Measurements from ENCODE around the gene CSNK1G1. TPM values are rescaled to one million over a fixed set of nuclear protein-coding genes. Genes with fewer than 3 reads are reported as not detected.

The CSNK1G1 gene
- total RNA-seq, 1 donor from 2014 or later, result 12.8 TPM

DNA sequence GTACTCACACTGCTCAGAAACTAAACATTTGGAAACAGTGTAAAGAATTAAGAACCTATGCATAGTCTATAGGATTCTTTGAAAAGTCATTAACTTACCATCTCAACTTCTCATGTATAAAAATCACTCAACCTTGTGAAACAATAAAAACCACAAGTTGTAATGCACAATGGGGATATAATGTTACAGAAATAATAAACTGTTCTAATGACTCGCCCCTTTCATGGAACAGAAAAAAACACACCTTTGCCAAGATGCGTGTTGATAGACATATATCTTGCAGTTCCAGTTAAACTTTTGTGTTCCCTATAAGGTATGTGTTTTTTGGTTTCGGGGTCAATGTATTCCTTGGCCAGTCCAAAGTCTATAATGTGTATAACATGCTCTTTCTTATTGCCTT is 142.3 kb downstream of the CSNK1G1 start:
- Histone ChIP-seq H3K27ac (no peak overlapping the region), H3K4me1 (no peaks in the 10 kb centered on the region), H3K4me3 (no peak overlapping the region), H3K27me3 (no peaks in the 10 kb centered on the region), H3K36me3 (peaks cover 0 to 16% of the 10 kb centered on the region in 2 donors), H3K9me3 (no peaks in the 10 kb centered on the region)
- intact Hi-C loops (cut with DNase I), result no loop called here
- TF ChIP-seq, protein P1, sequence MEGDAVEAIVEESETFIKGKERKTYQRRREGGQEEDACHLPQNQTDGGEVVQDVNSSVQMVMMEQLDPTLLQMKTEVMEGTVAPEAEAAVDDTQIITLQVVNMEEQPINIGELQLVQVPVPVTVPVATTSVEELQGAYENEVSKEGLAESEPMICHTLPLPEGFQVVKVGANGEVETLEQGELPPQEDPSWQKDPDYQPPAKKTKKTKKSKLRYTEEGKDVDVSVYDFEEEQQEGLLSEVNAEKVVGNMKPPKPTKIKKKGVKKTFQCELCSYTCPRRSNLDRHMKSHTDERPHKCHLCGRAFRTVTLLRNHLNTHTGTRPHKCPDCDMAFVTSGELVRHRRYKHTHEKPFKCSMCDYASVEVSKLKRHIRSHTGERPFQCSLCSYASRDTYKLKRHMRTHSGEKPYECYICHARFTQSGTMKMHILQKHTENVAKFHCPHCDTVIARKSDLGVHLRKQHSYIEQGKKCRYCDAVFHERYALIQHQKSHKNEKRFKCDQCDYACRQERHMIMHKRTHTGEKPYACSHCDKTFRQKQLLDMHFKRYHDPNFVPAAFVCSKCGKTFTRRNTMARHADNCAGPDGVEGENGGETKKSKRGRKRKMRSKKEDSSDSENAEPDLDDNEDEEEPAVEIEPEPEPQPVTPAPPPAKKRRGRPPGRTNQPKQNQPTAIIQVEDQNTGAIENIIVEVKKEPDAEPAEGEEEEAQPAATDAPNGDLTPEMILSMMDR (IDR thresholded peaks at IDR 0.05), result no peak
- no peak for TF ChIP-seq POLR2A (IDR thresholded peaks at IDR 0.05)
- TF ChIP-seq POLR2AphosphoS5 (IDR thresholded peaks at IDR 0.05; ENCODE audit: insufficient read depth in 1 of 2, low read depth in 1 of 2), result no peak
- no peak for DNase-seq (ENCODE audit: extremely low spot score in 2 of 2)

DNA sequence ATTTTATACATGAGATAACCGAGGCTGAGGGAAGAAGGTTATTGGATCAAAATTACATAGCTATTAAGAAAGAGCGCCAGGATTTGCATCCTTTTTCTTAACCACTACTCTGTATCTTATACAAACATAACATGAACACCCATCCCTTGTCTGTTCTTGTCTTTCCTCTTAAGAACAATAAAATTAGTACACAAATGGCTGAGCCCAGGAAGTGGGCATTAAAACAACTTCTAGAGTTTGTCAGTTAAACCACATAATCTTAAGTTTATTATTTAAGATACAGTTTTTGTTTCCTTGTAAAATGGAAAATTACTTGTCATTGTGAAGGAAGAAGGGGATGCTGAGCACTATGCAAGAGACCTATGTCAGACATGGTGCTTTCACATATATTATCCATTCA is 144.3 kb downstream of the CSNK1G1 start:
- no peak for DNase-seq (ENCODE audit: extremely low spot score in 2 of 2)
- Histone ChIP-seq H3K4me1 (no peaks in the 10 kb centered on the region), H3K4me3 (no peak overlapping the region), H3K27me3 (no peaks in the 10 kb centered on the region), H3K27ac (no peak overlapping the region), H3K9me3 (no peaks in the 10 kb centered on the region), H3K36me3 (peaks cover 0 to 16% of the 10 kb centered on the region in 2 donors)
- intact Hi-C loops (cut with DNase I), result no loop called here
- TF ChIP-seq POLR2A (IDR thresholded peaks at IDR 0.05) (no peak), POLR2AphosphoS5 (IDR thresholded peaks at IDR 0.05; ENCODE audit: insufficient read depth in 1 of 2, low read depth in 1 of 2) (no peak)
- TF ChIP-seq, protein P1 (IDR thresholded peaks at IDR 0.05), result no peak

DNA sequence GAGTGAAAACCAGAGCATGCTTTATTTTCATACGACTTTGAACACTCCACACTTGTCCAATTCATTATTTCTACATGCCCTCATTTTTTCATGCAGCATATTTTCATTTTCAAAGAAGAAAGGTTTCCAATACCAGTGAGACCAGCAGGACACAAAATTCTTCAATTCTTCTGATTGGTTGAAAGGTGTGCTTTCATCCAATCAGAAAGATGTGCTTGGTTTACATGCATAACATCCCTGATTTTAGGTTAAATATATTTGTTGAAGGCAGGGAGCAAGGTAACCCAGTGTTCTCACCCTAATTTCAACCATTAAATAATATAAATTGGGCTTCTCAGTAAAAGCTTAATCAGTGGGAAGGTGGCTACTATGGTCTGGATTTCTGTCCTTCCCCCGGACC is 145.6 kb downstream of the CSNK1G1 start:
- Histone ChIP-seq H3K4me3 (no peak overlapping the region), H3K36me3 (peaks cover 0 to 16% of the 10 kb centered on the region in 2 donors), H3K4me1 (no peaks in the 10 kb centered on the region), H3K9me3 (no peaks in the 10 kb centered on the region), H3K27ac (no peak overlapping the region), H3K27me3 (no peaks in the 10 kb centered on the region)
- intact Hi-C loops (cut with DNase I), result no loop called here
- TF ChIP-seq POLR2AphosphoS5 (IDR thresholded peaks at IDR 0.05; ENCODE audit: insufficient read depth in 1 of 2, low read depth in 1 of 2) (no peak), POLR2A (IDR thresholded peaks at IDR 0.05) (no peak)
- TF ChIP-seq, protein P1 (IDR thresholded peaks at IDR 0.05), result no peak
- DNase-seq (ENCODE audit: extremely low spot score in 2 of 2), result no peak

DNA sequence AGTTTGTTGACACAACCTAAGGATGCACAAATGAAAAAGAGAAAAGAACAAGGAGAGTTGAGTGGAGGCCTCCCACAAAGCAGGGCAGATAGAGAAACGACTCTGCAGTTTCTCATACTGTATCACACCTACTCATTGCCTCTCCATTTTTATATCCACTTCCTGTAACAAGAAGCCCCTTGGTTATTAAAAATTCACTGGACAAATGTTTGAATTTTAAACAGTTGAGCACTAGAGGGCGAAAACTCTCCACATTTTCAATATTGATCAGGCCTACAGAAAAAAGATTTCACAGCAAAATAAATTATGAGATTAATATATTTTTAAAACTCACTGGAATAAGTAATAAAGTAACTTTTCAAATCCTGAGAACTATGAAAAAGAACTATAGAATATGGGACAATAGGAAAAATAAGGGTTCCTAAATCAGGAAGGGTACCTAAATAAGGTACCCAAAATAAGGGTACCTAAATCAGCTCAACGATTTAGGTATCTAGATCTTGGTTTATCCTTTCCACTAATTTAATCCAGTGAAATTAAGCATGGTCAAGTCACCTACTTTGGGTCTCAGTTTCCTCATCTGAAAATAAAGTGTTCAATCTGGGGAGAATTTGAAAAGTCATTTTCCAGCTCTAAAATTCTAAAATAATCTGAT is 146.2 kb downstream of the CSNK1G1 start:
- no peak for DNase-seq (ENCODE audit: extremely low spot score in 2 of 2)
- TF ChIP-seq POLR2AphosphoS5 (IDR thresholded peaks at IDR 0.05; ENCODE audit: insufficient read depth in 1 of 2, low read depth in 1 of 2) (no peak), POLR2A (IDR thresholded peaks at IDR 0.05) (no peak)
- TF ChIP-seq, protein P1 (IDR thresholded peaks at IDR 0.05), result peak; percentile 4 to 29 (median 21)
- Histone ChIP-seq H3K36me3 (peaks cover 0 to 16% of the 10 kb centered on the region in 2 donors), H3K4me1 (no peaks in the 10 kb centered on the region), H3K27ac (no peak overlapping the region), H3K4me3 (no peak overlapping the region), H3K27me3 (no peaks in the 10 kb centered on the region), H3K9me3 (no peaks in the 10 kb centered on the region)
- intact Hi-C loops (cut with DNase I), result no loop called here

DNA sequence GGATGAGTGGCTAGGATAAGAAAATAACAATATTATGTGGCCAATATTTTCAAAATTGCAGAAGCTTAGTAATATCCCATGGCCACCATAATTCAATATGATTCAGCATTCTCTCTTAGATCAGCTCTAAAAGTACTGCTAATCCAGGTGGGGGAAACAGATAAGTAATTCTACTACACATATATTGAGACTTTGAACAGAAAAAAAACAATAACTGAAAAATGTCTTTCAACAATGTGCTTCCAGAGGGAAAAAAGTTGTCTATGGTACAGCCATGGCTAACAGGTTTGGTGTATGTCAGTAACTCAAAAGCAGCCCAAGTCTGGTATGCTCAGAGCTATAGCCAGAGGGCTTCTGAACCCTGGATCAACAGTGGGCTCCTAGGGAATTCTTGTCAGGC is 150.8 kb downstream of the CSNK1G1 start:
- intact Hi-C loops (cut with DNase I), result no loop called here
- Histone ChIP-seq H3K27ac (no peak overlapping the region), H3K4me3 (no peak overlapping the region), H3K36me3 (peaks cover 0 to 18% of the 10 kb centered on the region in 2 donors), H3K4me1 (no peaks in the 10 kb centered on the region), H3K9me3 (no peaks in the 10 kb centered on the region), H3K27me3 (no peaks in the 10 kb centered on the region)
- no peak for DNase-seq (ENCODE audit: extremely low spot score in 2 of 2)
- no peak for TF ChIP-seq POLR2AphosphoS5 (IDR thresholded peaks at IDR 0.05; ENCODE audit: insufficient read depth in 1 of 2, low read depth in 1 of 2)
- no peak for TF ChIP-seq POLR2A (IDR thresholded peaks at IDR 0.05)
- TF ChIP-seq, protein P1 (IDR thresholded peaks at IDR 0.05), result no peak
